SHP77 (cell line): Measurements from ENCODE around the gene CEACAM3.

Experiments
- DNase-seq, 2 experiments: peaks; one replicate each; lab custom pipeline; 2025; lab: John Stamatoyannopoulos, UW

Gene CEACAM3

DNA sequence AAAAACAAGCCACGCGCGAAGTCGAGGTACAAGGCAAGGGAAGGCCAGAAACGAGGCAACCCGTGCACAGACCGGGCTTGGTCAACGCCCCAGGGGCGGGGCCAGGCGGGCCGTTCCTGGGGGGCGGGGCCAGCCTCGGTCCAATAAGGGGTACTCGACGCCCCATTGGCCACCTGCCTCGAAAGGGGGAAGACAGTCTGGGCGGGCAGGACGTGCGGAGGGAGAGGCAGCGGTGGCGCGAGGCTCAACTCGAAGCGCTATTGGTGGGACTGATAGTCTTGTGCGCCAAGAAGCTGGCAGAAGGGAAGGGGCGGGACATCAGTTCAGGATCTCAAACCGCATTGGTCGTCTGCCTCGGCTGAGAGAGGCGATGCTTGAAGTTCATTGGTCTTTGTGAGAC lies 48.2 kb downstream of the CEACAM3 start, which contains the start of gene LYPD4:
Gene LYPD4, minus strand, starts transcription at position 83 of the 400 bp plus-strand sequence. CDS start 5,398 bp downstream, outside the sequence.
- no peak for DNase-seq

DNA sequence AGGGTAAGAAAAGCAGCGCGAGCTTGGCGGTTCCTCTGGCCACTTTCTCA lies 48.4 kb downstream of the CEACAM3 start, which contains the start of gene DMRTC2:
Gene DMRTC2, plus strand, starts transcription at position 42 of the 50 bp plus-strand sequence. CDS start 2,387 bp downstream, outside the sequence.
- DNase-seq: no peak

DNA sequence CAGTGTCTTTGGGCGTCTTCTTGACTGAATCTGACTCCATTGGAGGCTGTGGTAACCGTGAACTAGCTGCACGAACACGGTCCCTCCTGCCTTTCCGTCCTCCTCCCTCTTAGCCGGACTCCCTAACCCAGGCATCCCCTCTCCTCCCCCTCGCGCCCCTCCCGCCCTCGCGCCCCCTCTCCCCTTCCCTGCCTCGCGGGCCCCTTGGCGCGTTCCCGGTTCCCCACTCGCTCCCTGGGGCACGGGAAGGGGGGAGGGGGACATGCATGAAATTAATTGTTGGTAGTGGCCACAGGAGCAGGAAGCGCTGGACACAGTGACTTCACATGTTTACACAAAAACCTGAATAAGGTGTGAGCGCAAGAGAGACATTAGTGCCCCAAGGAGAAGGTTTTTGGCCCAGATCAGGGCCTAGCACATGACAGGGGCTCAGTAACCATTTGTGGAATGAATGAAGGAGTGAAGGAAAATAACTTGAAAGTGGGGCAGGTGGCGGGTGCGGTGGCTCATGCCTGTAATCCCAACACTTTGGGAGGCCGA lies 48.7 kb downstream of the CEACAM3 start:
- DNase-seq: no peak

DNA sequence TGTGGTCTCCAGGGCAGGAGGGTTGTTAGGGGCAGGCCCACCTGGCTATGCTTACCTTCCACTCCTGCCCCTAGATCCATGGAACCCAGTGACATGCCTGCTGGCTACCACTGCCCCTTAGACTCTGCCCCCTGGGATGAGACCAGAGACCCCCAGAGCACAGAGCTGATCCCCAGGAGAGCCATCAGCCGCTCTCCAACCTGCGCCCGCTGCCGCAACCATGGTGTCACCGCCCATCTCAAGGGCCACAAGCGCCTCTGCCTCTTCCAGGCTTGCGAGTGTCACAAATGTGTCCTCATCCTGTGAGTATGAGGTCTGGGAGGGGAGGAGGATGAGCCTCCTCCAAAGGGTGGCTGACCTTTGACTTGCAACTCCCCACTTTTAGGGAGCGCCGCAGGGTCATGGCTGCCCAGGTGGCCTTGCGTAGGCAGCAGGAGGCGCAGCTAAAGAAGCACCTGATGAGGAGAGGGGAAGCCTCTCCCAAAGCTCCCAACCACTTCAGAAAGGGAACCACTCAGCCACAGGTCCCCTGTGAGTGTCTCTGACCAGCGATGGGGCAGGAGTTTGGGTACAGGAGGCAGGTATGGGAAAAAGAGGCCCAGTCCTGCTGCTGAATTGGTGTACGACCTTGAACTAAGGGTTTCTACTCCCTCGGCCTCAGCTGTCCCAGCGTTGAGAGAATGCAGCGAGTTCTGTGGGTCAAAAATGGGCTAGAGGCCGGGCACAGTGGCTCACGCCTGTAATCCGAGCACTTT lies 51.1 kb downstream of the CEACAM3 start:
- DNase-seq: no peak

DNA sequence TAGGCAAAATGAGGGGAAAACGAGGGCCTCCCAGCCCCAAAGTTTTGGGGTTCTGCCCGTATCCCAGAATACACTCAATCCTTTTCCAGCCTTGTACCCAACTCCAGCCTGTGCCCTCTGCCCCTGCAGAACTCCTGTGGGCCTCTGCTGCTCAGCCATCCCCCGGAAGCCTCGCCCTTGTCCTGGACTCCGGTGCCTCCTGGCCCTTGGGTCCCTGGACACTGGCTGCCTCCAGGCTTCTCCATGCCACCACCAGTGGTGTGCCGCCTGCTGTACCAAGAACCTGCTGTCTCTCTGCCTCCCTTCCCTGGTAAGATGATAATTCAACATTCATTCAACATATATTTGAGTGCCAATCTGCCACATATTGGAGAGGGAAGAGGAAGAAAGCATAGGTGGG lies 52.3 kb downstream of the CEACAM3 start:
- DNase-seq: no peak

DNA sequence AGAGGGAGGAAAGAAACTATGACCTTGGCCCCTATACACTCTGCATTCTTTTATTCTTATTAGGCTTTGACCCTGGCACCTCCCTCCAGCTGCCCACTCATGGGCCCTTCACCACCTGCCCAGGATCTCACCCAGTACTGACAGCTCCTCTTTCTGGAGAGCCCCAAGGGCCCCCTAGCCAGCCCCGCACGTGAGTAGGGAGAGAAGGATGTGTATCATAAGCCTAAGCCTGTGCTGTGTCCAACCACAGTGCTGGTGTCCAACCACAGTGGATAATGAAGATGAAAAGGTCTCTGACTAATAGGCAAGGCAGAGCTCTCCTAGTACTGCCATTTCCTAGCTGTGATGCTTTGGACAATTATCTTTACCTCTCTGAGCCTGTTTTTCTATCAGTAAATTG lies 52.7 kb downstream of the CEACAM3 start:
- DNase-seq: no peak

DNA sequence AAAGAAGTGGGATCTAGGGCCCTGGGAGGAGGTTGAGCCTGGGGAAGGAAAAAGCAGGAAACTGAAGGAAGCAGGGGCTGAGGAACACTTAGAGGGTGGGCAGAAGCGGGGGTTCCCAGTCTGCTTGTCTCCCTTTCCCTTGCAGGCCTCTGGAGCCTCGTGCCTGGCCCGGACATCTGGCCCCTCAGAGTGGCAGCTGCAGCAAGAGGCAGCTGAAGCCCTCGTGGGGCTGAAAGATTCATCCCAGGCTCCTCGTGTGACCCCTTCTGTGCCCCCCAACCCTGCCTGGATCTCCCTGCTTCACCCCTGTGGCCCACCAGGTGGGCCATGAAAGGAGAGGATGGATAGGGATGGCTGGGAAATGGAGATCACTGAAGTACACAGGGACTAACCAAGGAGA lies 54.0 kb downstream of the CEACAM3 start:
- no peak for DNase-seq

DNA sequence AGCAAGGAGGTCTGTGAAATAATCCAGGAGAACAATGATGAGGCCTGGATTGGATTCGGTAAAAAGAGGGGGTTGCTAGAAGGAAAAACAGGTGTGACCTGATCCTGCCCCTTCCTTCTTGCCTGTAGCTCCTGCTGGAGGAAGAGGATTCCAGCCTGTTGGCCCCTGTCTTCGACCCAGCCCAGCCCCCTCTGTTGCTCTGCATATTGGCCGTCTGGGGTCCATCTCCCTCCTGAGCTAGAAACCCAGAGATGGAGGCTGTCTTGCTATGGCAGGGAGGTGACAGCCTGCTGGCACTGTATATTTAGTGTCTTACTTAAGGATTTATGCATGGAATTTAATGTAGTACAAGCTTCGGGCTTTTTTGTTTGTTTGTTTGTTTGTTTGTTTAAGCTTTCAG lies 55.1 kb downstream of the CEACAM3 start:
- DNase-seq: no peak

DNA sequence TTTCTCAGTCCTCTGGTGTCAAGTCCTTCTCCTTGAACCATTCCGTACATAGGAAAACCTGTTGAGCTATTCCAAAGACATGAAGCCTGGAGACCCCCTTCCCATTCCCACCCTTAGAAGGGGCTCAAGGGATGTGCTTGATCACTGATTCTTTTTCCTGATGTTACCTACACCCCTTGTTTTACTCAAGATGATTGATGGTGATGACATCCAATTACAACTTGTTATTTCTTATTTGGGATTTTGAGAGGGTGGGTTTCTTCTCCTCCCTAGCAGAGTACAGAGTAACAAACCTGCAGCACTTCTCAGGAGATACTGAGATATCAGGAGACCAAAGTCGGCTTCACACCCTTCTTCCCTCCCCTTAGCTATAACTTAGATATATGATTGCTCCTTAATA lies 57.0 kb downstream of the CEACAM3 start:
- DNase-seq: no peak

DNA sequence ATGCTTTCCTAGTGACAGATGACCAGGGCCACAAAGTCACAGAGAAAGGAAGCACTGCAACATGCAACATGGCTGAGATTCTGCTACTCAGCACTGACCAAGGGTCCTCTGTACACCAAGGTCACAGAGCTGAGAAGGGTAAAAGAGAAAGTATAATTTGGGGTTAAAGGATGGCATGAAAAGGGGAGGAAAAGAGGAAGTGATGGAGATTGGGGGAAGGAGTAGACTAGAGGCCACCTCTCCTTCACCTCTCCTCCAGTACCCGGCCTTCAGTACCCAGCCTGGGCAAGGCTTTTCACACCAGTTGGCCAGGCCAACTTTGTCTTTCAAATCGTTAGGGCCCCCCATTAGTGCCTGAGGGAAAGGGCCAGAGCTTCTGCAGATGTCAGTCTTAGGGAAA lies 57.4 kb downstream of the CEACAM3 start:
- DNase-seq: no peak

DNA sequence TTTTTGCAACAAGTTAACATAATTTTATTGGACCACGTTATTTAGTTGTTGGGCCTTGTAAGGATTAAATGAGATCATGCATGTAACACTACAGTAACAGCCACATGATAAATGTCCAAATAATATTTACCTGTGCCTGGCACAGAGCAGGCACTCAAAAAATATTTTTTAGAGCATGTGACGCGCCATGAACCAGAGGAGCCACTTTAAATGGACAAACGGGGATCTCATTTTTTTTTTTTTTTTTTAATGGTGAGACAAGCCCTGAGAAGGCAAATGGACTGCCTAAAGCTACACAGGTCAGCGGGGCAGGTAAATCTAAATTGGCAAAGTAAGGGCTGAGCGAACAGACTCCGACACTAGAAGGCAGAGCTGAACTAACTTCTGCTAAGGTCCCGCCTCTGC lies 62.8 kb downstream of the CEACAM3 start:
- DNase-seq: no peak

DNA sequence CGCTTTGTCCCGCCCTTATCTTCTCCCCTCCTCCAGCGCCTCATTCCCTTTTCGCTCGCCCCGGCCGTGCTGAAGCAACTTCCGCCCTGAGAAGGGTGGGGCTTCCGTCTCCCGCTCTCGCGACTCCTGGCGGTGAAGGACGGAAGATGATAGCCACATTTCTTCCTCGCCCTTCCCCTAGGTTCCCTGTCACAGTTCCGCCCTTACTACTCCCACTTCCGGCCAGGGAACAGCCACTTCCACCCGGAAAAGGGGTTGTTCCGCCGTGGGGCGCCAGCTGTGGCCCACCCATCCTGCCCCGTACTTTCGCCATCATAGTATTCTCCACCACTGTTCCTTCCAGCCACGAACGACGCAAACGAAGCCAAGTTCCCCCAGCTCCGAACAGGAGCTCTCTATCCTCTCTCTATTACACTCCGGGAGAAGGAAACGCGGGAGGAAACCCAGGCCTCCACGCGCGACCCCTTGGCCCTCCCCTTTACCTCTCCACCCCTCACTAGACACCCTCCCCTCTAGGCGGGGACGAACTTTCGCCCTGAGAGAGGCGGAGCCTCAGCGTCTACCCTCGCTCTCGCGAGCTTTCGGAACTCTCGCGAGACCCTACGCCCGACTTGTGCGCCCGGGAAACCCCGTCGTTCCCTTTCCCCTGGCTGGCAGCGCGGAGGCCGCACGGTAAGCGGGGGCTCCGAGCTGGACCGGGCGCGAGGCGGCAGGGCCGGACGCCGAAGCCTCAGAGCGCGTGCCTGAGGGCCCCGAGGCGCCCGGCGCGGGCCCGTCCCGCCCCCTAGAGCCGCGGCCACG lies 63.4 kb downstream of the CEACAM3 start, which contains the start of gene RPS19:
Gene RPS19, plus strand, starts transcription at position 638 of the 801 bp plus-strand sequence. CDS start 520 bp downstream, outside the sequence.
- peak; percentile 93 to 96 for DNase-seq

DNA sequence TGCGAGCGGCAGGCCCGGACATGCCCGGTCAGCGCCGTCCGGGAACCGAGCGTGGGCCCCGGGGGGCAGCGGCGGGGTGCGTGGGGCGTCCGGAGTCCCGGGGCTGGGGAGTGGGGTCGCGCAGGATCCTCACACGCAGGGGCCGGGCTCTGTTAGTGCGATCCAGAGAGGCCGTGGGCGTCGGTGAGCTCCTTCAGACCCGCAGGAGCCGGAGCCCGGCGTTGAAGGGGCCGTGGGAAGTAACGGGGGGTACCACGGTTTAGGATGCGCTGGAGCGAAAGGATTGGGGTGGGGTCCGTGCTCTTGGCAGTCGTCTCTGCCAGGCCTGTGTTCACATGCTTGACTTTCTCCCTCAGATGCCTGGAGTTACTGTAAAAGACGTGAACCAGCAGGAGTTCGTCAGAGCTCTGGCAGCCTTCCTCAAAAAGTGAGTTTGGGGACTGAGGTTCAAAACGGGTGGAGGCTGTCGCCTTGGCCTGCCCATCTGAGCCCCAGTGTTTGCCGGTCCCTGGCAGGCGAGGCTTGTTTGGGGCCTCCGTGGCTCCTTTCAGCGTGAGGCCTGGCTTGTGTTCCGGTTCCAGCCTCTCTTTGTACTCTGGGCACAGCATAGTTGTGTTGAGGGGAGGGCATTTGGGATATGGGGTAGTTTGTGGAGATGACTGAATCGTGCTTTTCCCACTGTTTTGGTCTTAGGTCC lies 64.2 kb downstream of the CEACAM3 start:
- no peak for DNase-seq
